Kidney tubule cell (primary cell): Measurements from ENCODE around the gene PSMA2.

Experiments used
- DNase-seq: peaks from one replicate; pipeline ENCODE4 v3.0.0-alpha.2; 2018; ENCODE audit warnings: low spot score

Gene PSMA2

GRCh38 chr7:42940985-42941847 is 9.2 kb upstream of the PSMA2 start:
- DNase-seq, result peak; percentile 76

- DNase-seq, result no peak
Observed at GRCh38 chr7:42939457-42940240, 7.7 kb upstream of the PSMA2 start.

GRCh38 chr7:42935861-42936260 is 3.9 kb upstream of the PSMA2 start:
- DNase-seq, result no peak

- no peak for DNase-seq
Observed at GRCh38 chr7:42934291-42934690, 2.3 kb upstream of the PSMA2 start.

GRCh38 chr7:42932811-42933591 is 1.0 kb upstream of the PSMA2 start:
- peak; percentile 35 for DNase-seq

GRCh38 chr7:42931447-42931833 is 534 bp downstream of the PSMA2 start:
- DNase-seq, result no peak

- DNase-seq, result no peak
Observed at GRCh38 chr7:42930889-42931288, 1.1 kb downstream of the PSMA2 start.

GRCh38 chr7:42929449-42929848 is 2.5 kb downstream of the PSMA2 start:
- DNase-seq, result no peak

- DNase-seq, result no peak
Observed at GRCh38 chr7:42928754-42929153, 3.2 kb downstream of the PSMA2 start.

GRCh38 chr7:42926204-42926603 is 5.8 kb downstream of the PSMA2 start:
- DNase-seq, result no peak

- DNase-seq, result no peak
Observed at GRCh38 chr7:42925630-42926029, 6.3 kb downstream of the PSMA2 start.

- DNase-seq, result no peak
Observed at GRCh38 chr7:42924223-42924838, 7.6 kb downstream of the PSMA2 start.

- no peak for DNase-seq
Observed at GRCh38 chr7:42922017-42922753, 9.8 kb downstream of the PSMA2 start.

GRCh38 chr7:42915356-42915755 is 16.6 kb downstream of the PSMA2 start:
- no peak for DNase-seq

GRCh38 chr7:42914421-42915045 is 17.4 kb downstream of the PSMA2 start:
- DNase-seq, result peak; percentile 66

- no peak for DNase-seq
Observed at GRCh38 chr7:42914009-42914408, 18.0 kb downstream of the PSMA2 start.

GRCh38 chr7:42913591-42913990 is 18.4 kb downstream of the PSMA2 start:
- DNase-seq, result no peak

GRCh38 chr7:42911454-42912447 is 20.2 kb downstream of the PSMA2 start, which contains the start of gene C7orf25:
TSS of gene C7orf25 (minus strand) at chr7:42912070. CDS start at chr7:42910900, 1,170 bp downstream.
- peak; percentile 95 for DNase-seq

- no peak for DNase-seq
Observed at GRCh38 chr7:42910306-42910705, 21.7 kb downstream of the PSMA2 start.
